Measurements from ENCODE around the gene CACNA1H. TPM values are rescaled to one million over a fixed set of nuclear protein-coding genes. Genes with fewer than 3 reads are reported as not detected.

Gene CACNA1H
- total and polyA plus RNA-seq, 9 of the 15 experiments (the other 6 are each of a cell fraction or from before 2014, with no cell fraction given): 0.10 to 0.18 TPM; not detected in 7

DNA sequence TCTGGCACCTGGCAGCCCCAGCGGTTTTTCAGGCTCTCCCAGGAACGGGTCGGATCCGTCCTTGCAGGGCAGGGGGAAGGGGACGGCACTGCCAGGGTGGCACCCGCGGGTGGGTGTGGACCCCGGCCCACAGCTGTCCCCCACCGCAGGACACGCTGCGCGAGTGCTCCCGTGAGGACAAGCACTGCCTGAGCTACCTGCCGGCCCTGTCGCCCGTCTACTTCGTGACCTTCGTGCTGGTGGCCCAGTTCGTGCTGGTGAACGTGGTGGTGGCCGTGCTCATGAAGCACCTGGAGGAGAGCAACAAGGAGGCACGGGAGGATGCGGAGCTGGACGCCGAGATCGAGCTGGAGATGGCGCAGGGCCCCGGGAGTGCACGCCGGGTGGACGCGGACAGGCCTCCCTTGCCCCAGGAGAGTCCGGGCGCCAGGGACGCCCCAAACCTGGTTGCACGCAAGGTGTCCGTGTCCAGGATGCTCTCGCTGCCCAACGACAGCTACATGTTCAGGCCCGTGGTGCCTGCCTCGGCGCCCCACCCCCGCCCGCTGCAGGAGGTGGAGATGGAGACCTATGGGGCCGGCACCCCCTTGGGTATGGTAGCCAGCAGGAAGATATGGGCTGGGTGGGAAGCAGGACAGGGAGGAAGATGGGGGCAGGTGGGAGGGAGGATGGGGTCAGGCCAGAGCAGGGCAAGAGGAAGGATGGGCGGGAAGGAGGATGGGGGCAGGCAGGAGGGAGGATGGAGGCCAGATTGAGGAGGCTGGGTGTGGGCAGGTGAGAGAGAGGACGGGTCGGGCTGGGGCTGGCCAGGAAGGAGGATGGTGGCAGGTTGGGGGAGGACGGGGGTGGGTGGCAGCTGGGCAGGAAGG, 65.4 kb downstream of the CACNA1H start:
- Histone ChIP-seq H3K4me3 (no peak overlapping the region), H2AFZ (ENCODE audit: low read depth, low read length) (no peak overlapping the region), H3K27ac (ENCODE audit: extremely low read depth, low read depth, low read length) (no peak overlapping the region), H3K79me2 (ENCODE audit: control insufficient read depth, insufficient read depth, low read length) (no peaks in the 10 kb centered on the region), H3K9me3 (replicated peaks; ENCODE audit: control insufficient read depth, insufficient read depth, low read depth, low read length) (no peaks in the 10 kb centered on the region), H3K36me3 (ENCODE audit: control insufficient read depth, insufficient read depth, low read length) (no peaks in the 10 kb centered on the region), H3K4me1 (replicated peaks in 1 of 2; ENCODE audit: control insufficient read depth in 2 of 2, insufficient read depth in 2 of 2, low read length in 2 of 2) (peaks cover 0 to 68% of the 10 kb centered on the region in 2 experiments; a peak in 2 of 5 replicates), H3K27me3 (ENCODE audit: control insufficient read depth in 2 of 2, insufficient read depth in 2 of 2, low read length in 2 of 2) (peaks cover 58 to 91% of the 10 kb centered on the region in 2 experiments), H3K9me1 (ENCODE audit: control insufficient read depth, insufficient read depth, low read length) (no peaks in the 10 kb centered on the region), H3K9ac (ENCODE audit: insufficient read depth in 1 of 2, low read depth in 2 of 2, low read length in 2 of 2) (no peak overlapping the region), H4K20me1 (replicated peaks; ENCODE audit: control insufficient read depth, insufficient read depth, low read length) (peaks cover 20% of the 10 kb centered on the region), H3K4me2 (ENCODE audit: insufficient read depth, low read length) (no peak overlapping the region)
- in situ Hi-C loops (cut with MboI): no loop called here
- CTCF ChIA-PET (ENCODE audit: low intra/inter-chr PET ratio): no interaction called here
- no peak for FAIRE-seq
- 3% methylated on average over 42 of the region's 49 CpGs for WGBS (ENCODE audit: insufficient coverage, low coverage, missing lambda C conversion rate)
- POLR2A ChIA-PET: interaction anchor here (0.6 to 1.1 kb wide), 2 partner anchors 9 to 65 kb away, joined by 3 read pairs; no protein-coding TSS in a partner anchor
- TF ChIP-seq ZNF263 (CRISPR knock-in tag; IDR thresholded peaks at IDR 0.05; ENCODE audit: borderline replicate concordance): peak; percentile 51; the same call in 1 of the 2 replicates
- TF ChIP-seq CTBP1 (IDR thresholded peaks at IDR 0.05; ENCODE audit: borderline replicate concordance): no peak
- intact Hi-C loops (cut with micrococcal nuclease): no loop called here
- BruUV-seq (replicated peaks): no TSS peak
- no peak for DNase-seq (ENCODE audit: extremely low read depth in 1 of 4, low spot score in 3 of 4)
- no peak for ATAC-seq

GRCh38 chr16:1218930-1219611, 66.2 kb downstream of the CACNA1H start:
- no peaks in the 10 kb centered on the region for H3K9me3 ChIP-seq (replicated peaks; ENCODE audit: control insufficient read depth, insufficient read depth, low read depth, low read length)
- WGBS (ENCODE audit: insufficient coverage, low coverage, missing lambda C conversion rate): 1% methylated on average over 23 of the region's 24 CpGs
- in situ Hi-C loops (cut with MboI) (no loop called here), intact Hi-C loops (cut with micrococcal nuclease) (no loop called here)
- no peak overlapping the region for H2AFZ ChIP-seq (ENCODE audit: low read depth, low read length)
- no peaks in the 10 kb centered on the region for H3K79me2 ChIP-seq (ENCODE audit: control insufficient read depth, insufficient read depth, low read length)
- peaks cover 58 to 95% of the 10 kb centered on the region in 2 experiments for H3K27me3 ChIP-seq (ENCODE audit: control insufficient read depth in 2 of 2, insufficient read depth in 2 of 2, low read length in 2 of 2)
- H3K9ac ChIP-seq (ENCODE audit: insufficient read depth in 1 of 2, low read depth in 2 of 2, low read length in 2 of 2): no peak overlapping the region
- no peaks in the 10 kb centered on the region for H3K9me1 ChIP-seq (ENCODE audit: control insufficient read depth, insufficient read depth, low read length)
- TF ChIP-seq NBN (IDR thresholded peaks at IDR 0.05; ENCODE audit: low read depth) (no peak), MIER1 (IDR thresholded peaks at IDR 0.05; ENCODE audit: low read depth) (peak; percentile 81), CREB3L1 (IDR thresholded peaks at IDR 0.05; ENCODE audit: borderline replicate concordance, low read depth) (no peak), NCOA4 (IDR thresholded peaks at IDR 0.05; ENCODE audit: partially characterized antibody) (no peak), TBP (optimal IDR thresholded peaks at IDR 0.05; ENCODE audit: low read depth, low read length) (no peak), PTBP1 (IDR thresholded peaks at IDR 0.05; ENCODE audit: low read depth, low read length) (peak; percentile 87; the same call in 1 of the 2 replicates), PHB (CRISPR knock-in tag; IDR thresholded peaks at IDR 0.05) (no peak)
- H3K4me3 ChIP-seq: no peak overlapping the region
- ChIA-PET POLR2A (interaction anchor here (0.6 kb wide), 1 partner anchor 66 kb away, joined by 3 read pairs; no protein-coding TSS in a partner anchor), CTCF (ENCODE audit: low intra/inter-chr PET ratio) (no interaction called here)
- no peak overlapping the region for H3K4me2 ChIP-seq (ENCODE audit: insufficient read depth, low read length)
- FAIRE-seq: no peak
- BruUV-seq (replicated peaks): no TSS peak
- ATAC-seq: no peak
- DNase-seq (ENCODE audit: extremely low read depth in 1 of 4, low spot score in 3 of 4): no peak
- no peaks in the 10 kb centered on the region for H3K36me3 ChIP-seq (ENCODE audit: control insufficient read depth, insufficient read depth, low read length)
- peaks cover 20% of the 10 kb centered on the region for H4K20me1 ChIP-seq (replicated peaks; ENCODE audit: control insufficient read depth, insufficient read depth, low read length)
- no peak overlapping the region for H3K27ac ChIP-seq (ENCODE audit: extremely low read depth, low read depth, low read length)
- H3K4me1 ChIP-seq (replicated peaks in 1 of 2; ENCODE audit: control insufficient read depth in 2 of 2, insufficient read depth in 2 of 2, low read length in 2 of 2): peaks cover 0 to 71% of the 10 kb centered on the region in 2 experiments; a peak in 2 of 5 replicates

Measured in K562 (cell line).